ENCODE data around the gene NDE1. TPM values are rescaled to one million over a fixed set of nuclear protein-coding genes. Genes with fewer than 3 reads are reported as not detected.

Gene NDE1
- polyA plus RNA-seq (2012; ENCODE audit: insufficient read length, low read depth), result 43.4 TPM

DNA sequence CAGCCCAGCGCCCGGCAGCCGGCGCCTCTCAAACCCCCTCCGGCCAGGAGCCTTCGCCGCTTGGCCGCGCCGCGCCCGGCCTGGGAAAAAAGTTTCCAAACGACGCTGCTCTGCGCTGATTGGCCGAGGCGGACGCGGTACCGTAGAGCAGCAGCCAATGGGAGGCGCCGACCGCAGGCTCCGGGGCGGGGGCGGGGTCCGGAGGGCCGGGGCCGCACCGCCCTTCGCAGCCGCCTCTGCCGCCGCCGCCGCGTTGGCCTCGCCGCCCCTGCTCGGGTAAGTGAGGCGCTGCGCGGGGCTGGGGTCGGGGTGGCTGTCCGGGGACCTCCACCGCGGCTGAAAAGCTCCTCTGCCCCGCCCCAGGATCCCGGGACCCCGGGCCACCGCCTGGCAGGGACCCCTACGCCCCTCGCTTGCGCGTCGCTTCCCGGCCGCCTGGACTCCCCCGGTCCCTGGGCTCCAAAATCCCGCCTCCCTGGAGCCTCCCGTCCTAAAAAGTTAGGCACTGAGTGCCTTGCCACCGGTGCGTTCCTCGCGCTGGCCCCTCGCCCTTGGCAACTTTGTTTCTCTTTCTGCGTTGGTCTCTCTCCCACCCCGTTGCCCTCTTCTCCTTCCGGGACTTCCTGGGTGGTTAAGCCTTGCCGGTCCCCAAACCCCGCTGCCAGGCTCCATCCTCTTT is at the start of gene NDE1:
Gene NDE1, plus strand, starts transcription at position 227 of the 679 bp plus-strand sequence. CDS start 14,534 bp downstream, outside the sequence.
- TF ChIP-seq FOXP2 (optimal IDR thresholded peaks at IDR 0.05; ENCODE audit: borderline replicate concordance, extremely low read depth, extremely low read length, insufficient read depth) (no peak), SIN3A (IDR thresholded peaks at IDR 0.05; ENCODE audit: borderline replicate concordance, insufficient read depth, low read length) (no peak), POLR2AphosphoS5 (IDR thresholded peaks at IDR 0.05; ENCODE audit: low read depth, low read length) (peak; percentile 74), REST (IDR thresholded peaks at IDR 0.05; ENCODE audit: insufficient read depth in 1 of 2, low read depth in 2 of 2, low read length in 2 of 2) (peak in 1 of 2 experiments; percentile 18; a peak in 1 of 4 replicates), TAF1 (IDR thresholded peaks at IDR 0.05; ENCODE audit: borderline replicate concordance, insufficient read depth, low read length) (peak; percentile 64)

GRCh38 chr16:15601212-15601879 is 48.7 kb upstream of the NDE1 start:
- TF ChIP-seq TAF1 (IDR thresholded peaks at IDR 0.05; ENCODE audit: borderline replicate concordance, insufficient read depth, low read length) (no peak), SIN3A (IDR thresholded peaks at IDR 0.05; ENCODE audit: borderline replicate concordance, insufficient read depth, low read length) (no peak), POLR2AphosphoS5 (IDR thresholded peaks at IDR 0.05; ENCODE audit: low read depth, low read length) (no peak), FOXP2 (optimal IDR thresholded peaks at IDR 0.05; ENCODE audit: borderline replicate concordance, extremely low read depth, extremely low read length, insufficient read depth) (no peak), REST (IDR thresholded peaks at IDR 0.05; ENCODE audit: insufficient read depth in 1 of 2, low read depth in 2 of 2, low read length in 2 of 2) (peak; percentile 77 to 89)

- no peak for TF ChIP-seq SIN3A (IDR thresholded peaks at IDR 0.05; ENCODE audit: borderline replicate concordance, insufficient read depth, low read length)
- TF ChIP-seq REST (IDR thresholded peaks at IDR 0.05; ENCODE audit: insufficient read depth in 1 of 2, low read depth in 2 of 2, low read length in 2 of 2), result no peak
- no peak for TF ChIP-seq FOXP2 (optimal IDR thresholded peaks at IDR 0.05; ENCODE audit: borderline replicate concordance, extremely low read depth, extremely low read length, insufficient read depth)
- no peak for TF ChIP-seq POLR2AphosphoS5 (IDR thresholded peaks at IDR 0.05; ENCODE audit: low read depth, low read length)
- TF ChIP-seq TAF1 (IDR thresholded peaks at IDR 0.05; ENCODE audit: borderline replicate concordance, insufficient read depth, low read length), result no peak
Measured at GRCh38 chr16:15602285-15603044, 47.6 kb upstream of the NDE1 start.

DNA sequence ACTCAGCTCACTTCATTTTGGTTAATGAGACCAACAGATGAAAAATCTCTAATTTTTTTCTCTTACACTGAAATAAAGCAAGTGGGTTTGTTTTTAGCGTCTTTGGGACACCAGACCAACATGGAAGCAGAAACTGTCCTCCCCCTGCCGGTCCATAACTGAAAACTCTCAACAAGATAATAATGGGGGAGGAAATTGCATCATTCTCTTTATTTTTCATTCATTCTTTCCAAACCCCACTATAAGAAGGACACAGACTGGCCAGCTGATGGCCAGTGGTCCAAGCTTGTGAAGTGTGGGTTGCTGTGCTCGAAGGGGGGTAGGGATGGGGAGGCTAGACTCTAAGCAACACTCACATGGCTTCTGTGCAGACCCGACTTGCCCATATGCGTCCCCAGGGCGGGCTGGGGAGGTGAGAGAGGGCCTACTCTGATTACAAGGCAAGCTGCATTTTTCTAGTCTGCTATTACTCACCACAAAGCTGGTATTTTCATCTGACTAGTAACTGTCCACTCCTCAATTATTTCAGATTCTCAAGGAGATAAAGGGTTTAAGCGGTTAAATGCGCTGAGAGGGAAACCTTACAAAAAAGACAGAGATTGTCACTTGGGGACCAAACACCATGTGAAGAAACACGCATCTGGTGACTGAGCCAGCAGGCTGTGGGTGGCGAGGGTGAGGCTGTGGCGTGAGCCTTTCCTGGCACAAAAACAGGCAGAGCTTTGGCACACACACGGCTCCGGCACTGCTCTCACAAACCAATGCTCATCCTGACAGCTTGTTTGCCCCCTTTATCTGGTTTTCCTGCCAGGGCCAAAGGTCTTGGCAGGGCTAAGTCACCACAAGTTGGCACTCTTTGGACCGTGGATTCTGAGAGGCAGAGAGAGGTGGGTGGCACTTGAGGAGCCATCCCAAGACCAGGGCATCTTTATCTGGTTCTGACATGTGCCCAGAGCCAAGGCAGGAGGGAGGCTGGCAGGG is 45.3 kb upstream of the NDE1 start:
- no peak for TF ChIP-seq POLR2AphosphoS5 (IDR thresholded peaks at IDR 0.05; ENCODE audit: low read depth, low read length)
- no peak for TF ChIP-seq REST (IDR thresholded peaks at IDR 0.05; ENCODE audit: insufficient read depth in 1 of 2, low read depth in 2 of 2, low read length in 2 of 2)
- no peak for TF ChIP-seq SIN3A (IDR thresholded peaks at IDR 0.05; ENCODE audit: borderline replicate concordance, insufficient read depth, low read length)
- no peak for TF ChIP-seq FOXP2 (optimal IDR thresholded peaks at IDR 0.05; ENCODE audit: borderline replicate concordance, extremely low read depth, extremely low read length, insufficient read depth)
- TF ChIP-seq TAF1 (IDR thresholded peaks at IDR 0.05; ENCODE audit: borderline replicate concordance, insufficient read depth, low read length), result no peak

Data from PFSK-1 (cell line).